AG08395 (cell line): ENCODE measurements around the gene SP2.

Source experiments
- DNase-seq: peaks from one replicate; pipeline ENCODE4 v3.0.0; 2012; ENCODE audit warnings: mixed read lengths, low spot score

Gene SP2

DNA sequence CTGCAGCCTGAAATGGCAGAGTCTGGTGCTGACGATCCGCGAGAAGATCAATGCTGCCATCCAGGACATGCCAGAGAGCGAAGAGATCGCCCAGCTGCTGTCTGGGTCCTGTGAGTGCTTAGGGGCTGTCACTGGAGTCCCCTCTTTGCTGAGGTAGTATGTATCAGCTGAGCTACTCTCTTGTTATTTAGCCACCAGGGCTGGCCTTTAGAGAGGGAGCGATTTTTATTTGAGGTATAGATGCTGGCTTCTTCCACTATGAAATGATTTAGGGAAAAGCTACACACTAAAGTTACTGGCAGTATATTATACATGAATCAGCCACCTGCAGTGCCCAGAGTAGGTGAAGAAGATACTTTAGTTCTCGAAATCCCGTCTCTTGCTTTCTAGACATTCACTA is 77.5 kb downstream of the SP2 start:
- no peak for DNase-seq

DNA sequence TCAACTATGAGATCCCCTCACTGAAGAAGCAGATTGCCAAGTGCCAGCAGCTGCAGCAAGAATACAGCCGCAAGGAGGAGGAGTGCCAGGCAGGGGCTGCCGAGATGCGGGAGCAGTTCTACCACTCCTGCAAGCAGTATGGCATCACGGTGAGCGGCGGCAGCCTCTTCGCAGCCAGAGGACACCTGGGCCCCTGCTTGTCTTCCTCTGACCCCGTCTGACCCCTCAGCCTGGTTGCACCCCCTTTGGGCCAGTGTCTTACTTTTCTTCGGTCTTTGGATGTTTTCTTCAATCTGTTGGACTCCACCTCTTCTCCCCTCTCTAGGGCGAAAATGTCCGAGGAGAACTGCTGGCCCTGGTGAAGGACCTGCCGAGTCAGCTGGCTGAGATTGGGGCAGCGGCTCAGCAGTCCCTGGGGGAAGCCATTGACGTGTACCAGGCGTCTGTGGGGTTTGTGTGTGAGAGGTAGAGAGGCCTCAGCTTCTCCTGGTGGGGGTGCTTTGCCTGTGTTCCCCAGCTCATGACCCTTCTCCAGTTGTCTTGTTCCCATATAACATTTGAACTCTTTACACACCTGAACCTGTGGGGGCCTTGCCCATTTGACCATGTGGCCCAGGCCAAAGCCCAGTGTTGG is 79.3 kb downstream of the SP2 start:
- DNase-seq: no peak

DNA sequence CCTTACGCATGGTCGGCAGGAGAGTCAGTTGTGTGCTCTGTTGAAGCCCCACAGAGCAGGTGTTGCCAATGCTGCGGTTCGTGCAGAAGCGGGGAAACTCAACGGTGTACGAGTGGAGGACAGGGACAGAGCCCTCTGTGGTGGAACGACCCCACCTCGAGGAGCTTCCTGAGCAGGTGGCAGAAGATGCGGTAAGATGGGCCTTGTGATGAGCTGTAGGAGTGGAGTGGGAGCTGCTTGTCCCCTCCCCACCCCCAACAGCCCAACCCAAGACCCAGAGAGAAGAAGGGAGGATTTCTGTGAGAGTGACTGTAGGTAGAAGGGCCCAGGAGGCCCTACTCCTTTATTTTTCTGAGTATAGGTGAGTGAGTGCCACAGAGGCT is 79.8 kb downstream of the SP2 start:
- DNase-seq: no peak

DNA sequence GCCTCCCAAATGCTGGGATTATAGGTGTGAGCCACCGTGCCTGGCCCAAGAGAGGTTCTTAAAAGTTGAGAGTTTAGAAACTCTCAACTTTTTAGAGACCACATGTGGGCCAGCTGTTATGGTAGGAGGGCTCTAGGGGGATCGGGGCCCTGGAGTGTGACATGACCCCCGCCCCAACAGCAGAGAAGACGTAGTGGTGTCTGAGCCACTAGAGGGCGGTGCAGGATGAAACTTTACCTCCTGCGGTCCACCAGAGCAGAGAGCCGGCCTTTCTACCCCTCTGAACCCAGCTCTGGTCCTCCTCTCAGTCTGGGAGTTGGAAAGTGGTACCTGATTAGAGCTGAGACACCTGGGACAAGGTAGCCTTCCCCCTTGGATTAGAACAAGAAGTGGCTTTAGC is 82.3 kb downstream of the SP2 start:
- peak; percentile 87 for DNase-seq
